ENCODE data around the gene MAP1LC3A.

GRCh38 chr20:34541917-34542316 is 16.6 kb upstream of the MAP1LC3A start:
- TF ChIP-seq EP300 (IDR thresholded peaks at IDR 0.05) (no peak), POLR2A (IDR thresholded peaks at IDR 0.05) (no peak)

All from suprapubic skin (tissue), 2 donors.